OCI-LY7 (cell line): ENCODE results near the gene ADGRD2.

Experiments
- EZH2phosphoT487 ChIP-seq: fragments of 200-600 bp; sonication (generic); IDR thresholded peaks from 2 replicates; pipeline ENCODE4 v1.6.1; 2018; ENCODE audit warnings: low read depth, borderline replicate concordance, mild to moderate bottlenecking, mixed run types, antibody characterized with exemption, low read length, moderate library complexity, mixed read lengths
- TF ChIP-seq, protein P1 (sequence below): fragments of 200-600 bp; sonication (generic); conservative IDR thresholded peaks from 2 replicates; pipeline ENCODE4 v1.5.1; 2014; ENCODE audit warnings: mild to moderate bottlenecking, antibody characterized with exemption, low read length, moderate library complexity, mixed read lengths

DNA sequence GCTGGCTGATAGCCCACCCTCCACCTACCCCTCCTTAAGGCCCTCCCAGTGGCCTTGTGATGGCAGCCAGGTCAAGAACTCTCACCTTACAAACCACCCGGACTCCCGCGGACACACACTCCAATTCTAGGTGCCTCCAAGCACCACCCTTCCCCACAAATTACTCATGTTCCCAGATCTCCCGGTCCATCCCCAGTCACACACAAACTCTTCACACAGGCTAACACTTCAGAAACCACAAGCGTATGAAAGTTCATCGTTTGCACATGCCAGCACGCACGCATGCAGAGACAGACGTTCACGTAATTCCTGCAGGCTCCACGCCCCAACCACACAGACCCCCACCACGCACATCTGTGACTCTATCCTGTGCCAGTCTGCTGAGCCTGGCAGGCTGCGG, 39.0 kb downstream of the ADGRD2 start:
- TF ChIP-seq, protein P1, sequence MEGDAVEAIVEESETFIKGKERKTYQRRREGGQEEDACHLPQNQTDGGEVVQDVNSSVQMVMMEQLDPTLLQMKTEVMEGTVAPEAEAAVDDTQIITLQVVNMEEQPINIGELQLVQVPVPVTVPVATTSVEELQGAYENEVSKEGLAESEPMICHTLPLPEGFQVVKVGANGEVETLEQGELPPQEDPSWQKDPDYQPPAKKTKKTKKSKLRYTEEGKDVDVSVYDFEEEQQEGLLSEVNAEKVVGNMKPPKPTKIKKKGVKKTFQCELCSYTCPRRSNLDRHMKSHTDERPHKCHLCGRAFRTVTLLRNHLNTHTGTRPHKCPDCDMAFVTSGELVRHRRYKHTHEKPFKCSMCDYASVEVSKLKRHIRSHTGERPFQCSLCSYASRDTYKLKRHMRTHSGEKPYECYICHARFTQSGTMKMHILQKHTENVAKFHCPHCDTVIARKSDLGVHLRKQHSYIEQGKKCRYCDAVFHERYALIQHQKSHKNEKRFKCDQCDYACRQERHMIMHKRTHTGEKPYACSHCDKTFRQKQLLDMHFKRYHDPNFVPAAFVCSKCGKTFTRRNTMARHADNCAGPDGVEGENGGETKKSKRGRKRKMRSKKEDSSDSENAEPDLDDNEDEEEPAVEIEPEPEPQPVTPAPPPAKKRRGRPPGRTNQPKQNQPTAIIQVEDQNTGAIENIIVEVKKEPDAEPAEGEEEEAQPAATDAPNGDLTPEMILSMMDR: no peak
- TF ChIP-seq EZH2phosphoT487: no peak
